DMS53 treated with DMSO at 0.1 percent for 48 hours (cell line): ENCODE data around the gene SLC8B1.

ENCODE experiments used
- DNase-seq: peaks from one replicate; lab custom pipeline; 2025; ENCODE audit not compliant: unreplicated experiment; lab: John Stamatoyannopoulos, UW

SLC8B1 gene

DNA sequence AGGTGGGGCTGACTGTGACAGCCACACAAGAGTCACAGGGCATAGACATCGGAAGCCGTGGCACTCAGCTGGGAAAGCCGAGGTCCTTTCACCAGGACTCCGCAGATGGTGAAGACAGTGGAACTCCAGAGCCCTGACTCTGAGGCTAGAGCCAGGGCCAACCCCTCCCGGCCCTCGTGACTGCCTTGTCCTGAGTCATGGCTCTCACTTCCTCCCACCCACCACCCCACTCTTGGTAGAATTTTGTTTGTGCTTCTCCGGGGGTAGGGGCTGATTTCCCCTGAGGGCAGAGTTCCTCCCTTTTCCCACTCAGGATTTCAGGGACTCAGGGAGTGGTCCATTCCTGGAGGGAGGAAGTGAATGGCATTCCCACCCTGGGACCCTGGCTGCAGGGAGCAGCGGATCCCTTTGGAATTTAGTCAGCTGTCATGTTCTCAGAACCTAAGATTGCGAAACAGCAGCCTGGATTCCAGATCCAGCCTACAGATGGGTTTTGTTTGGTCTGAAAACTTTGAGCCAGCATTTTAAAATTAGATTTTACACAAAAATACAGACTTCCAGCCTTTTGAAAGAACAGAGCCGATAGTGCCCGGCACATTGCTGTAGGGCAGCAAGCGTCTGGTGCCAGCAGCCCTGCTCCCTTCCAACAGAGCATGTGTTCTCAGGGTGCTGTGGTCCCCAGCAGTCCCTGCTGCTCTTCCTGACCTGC, 62.9 kb downstream of the SLC8B1 start:
- DNase-seq = no peak

DNA sequence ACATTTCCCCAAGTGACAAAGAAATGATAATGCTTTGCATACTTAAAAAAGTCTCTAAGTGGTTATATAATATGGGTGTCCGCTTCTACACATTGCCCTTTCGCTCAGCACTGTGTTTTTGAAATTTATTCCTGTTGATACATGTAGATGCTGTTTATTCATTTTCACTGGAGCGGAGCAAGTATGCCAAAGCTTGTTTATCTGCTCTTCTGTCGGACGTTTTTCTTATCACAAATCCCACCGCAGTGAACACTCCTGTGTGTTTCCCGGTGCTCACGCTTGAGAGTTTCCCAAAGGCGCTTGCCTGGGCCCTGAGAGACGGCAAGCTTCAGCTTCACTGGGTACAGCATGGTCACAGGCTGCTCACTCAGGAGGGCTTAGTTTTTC, 63.5 kb downstream of the SLC8B1 start:
- no peak for DNase-seq

- no peak for DNase-seq
These were observed 64.2 kb downstream of the SLC8B1 start for GRCh38 chr12:113270709-113271009.

DNA sequence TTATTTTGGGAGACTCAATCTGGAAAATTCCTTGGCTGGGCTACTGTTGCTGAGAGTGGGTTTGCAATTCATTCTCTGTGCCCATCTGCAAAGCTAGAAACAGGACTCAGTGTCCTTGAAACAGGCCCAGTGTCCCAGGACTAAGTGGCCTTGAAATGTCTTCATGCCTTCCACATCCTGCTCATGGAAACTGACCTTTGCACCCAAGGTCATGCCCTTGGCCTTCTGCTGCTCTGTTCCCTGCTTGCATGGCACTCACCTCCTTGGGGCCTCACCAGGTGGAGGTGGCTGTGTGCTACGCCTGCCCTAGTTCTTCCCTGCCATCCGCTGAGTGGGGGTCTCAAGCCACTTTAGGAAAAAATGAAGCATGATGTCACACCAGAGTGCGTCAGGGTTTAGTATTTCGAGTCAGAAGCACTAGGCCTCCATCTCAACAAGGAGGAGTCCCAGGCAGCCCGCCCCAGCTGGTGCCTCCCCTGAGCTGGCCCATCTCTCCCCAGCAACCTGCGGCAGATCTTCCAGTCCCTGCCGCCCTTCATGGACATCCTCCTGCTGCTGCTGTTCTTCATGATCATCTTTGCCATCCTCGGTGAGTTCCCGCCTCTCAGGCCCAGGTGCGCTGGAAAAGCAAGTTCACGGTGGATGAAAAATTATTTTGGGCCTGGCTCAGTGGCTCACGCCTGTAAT, 65.5 kb downstream of the SLC8B1 start:
- no peak for DNase-seq

DNA sequence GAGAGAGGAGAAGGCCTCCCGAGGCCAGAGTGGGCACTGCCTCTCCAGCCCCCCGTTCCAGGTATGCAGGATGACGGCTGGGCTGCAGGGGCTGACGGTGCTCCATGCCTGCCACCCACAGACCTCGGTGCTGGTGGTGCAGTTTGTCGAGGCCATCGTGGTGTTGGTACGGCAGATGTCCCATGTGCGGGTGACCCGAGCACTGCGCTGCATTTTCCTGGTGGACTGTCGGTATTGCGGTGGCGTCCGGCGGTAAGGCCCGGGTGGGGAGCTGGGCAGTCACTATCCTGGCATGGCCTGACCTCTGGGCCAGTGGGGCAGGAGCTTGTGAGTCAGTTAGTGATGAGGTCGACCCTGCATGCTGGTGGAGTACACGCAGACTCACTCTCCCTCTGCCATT, 66.3 kb downstream of the SLC8B1 start:
- DNase-seq = no peak

GRCh38 chr12:113268136-113268535, 66.8 kb downstream of the SLC8B1 start:
- no peak for DNase-seq

GRCh38 chr12:113267621-113268020, 67.3 kb downstream of the SLC8B1 start:
- no peak for DNase-seq

DNA sequence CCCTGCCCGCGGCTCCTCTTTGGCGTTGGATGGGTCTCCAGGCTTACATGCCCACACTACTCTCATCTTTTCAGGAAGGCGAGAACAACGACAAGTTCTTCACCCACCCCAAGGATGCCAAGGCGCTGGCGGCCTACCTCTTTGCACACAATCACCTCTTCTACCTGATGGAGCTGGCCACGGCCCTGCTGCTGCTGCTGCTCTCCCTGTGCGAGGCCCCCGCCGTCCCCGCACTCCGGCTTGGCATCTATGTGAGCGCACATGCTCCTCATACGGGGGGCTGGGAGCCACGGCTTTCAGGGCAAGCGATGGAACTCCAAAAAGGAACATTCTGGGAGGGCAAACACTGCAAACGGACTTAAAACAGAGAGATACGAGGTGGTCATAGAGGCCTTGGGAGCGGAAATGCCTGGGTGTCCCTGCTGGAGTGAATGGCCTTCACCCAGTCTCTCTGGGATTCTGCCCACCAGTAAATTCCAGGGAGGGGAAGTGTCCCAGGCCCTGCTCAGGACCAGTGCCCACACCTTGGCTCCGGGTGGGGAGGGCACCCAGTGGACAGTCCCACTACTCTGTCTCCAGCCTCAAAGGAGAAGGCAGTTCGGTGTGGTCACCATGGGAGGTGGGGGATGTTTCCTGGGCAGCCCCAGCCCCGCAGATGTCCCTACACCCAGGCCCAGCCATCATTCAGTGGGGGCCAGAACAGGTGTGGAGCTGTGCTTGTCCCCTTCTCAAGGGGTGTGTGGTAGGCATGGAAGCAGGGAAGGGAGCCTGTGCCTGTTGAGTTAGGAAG, 68.6 kb downstream of the SLC8B1 start:
- no peak for DNase-seq

GRCh38 chr12:113263431-113263963, 71.4 kb downstream of the SLC8B1 start:
- DNase-seq = no peak

DNA sequence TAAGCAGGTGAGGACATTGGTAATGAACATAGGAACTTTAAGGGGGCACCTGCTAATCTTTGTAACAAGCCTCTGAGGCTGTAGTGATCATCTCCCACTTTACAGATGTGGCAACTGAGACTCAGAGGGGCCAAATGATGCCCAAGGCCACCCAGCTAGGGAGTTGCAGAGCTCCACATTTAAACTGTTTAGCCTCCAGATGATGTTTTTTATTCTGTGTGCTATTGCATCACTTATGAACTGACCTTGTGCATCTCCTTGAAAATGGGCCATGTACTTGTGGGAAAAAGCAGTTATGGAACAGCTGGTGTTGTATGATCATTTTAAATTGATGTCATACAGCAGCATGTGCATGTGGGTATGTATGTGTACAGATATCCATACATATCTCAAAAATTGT, 72.2 kb downstream of the SLC8B1 start:
- DNase-seq = no peak

- no peak for DNase-seq
These were observed 73.0 kb downstream of the SLC8B1 start for GRCh38 chr12:113261847-113262470.

DNA sequence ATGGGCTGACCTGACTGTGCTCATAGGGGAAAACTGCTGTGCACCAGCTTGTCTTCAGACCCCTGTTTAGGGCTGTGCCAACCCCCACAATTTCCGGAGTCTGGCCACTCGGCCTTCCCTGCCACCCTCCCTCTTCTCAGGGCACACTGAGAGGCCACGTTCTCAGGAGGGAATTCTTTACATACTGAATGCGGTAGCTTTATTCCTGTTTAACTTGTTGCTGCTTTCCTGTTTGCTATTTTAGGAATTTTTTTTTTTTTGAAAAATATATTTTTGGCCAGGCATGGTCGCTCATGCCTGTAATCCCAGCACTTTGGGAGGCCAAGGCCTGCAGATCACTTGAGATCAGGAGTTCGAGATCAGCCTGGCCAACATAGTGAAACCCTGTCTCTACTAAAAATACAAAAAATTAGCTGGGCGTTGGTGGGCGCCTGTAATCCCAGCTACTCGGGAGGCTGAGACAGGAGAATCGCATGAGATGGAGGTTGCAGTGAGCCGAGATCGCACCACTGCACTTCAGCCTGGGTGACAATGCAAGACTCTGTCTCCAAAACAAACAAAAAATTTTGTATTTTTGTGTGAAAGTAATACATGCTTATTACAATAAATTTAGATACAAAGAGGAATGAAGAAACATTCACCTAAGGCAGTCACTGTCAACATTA, 74.1 kb downstream of the SLC8B1 start:
- DNase-seq = no peak

DNA sequence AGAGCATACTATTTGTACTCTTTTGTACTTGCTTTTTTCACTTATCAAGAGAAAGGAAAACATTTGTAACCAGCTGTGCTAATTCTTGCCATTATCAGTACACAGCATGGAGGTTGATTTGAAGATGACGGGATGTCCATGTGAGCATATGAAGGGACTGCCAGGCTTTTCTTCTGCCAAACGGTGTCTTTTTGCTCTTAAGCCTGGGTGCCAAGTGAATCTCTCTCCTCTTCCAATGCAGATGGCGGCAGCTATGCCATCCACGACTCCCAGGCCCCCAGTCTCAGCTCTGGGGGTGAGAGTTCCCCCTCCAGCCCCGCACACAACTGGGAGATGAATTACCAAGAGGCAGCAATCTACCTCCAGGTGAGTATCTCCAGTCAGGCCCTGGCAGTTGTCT, 74.8 kb downstream of the SLC8B1 start:
- DNase-seq = no peak

GRCh38 chr12:113257564-113257963, 77.3 kb downstream of the SLC8B1 start:
- DNase-seq = no peak

DNA sequence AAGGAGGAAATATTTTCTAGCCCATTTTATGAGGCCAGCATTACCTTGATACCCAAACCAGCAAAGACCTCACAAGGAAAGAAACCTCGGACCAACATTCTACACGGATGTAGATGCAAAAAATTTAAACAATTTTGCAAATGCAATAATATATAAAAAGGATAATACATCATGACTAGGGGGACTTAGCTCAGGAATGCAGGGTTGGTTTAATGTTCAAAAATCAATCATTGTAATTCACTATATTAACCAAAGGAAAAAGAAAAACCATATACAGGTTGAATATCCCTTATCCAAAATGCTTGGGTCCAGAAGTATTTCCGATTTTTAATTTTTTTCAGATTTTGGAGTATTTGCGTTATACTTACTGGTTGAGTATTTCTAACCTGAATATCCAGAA, 80.6 kb downstream of the SLC8B1 start:
- no peak for DNase-seq

- DNase-seq = no peak
These were observed 81.2 kb downstream of the SLC8B1 start for GRCh38 chr12:113253532-113254285.

DNA sequence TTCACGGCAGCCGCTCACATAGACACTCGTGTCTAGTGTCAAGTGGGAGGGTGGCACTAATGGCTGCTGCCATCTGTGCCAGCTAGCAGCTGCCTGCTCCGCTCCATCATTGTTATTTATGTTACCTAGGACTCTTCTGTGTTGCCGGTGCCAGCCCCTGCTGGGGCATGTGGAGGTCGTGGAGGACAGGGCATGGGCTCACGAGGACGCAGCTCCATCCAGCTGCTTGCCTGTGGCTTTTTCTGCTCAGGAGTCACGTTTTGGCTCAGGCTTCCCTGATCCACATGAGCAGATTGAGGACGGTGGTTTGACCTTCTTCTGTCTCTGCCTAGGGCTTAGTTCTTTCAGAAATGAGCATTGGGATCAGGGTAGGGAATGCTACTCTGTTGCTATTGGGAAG, 82.4 kb downstream of the SLC8B1 start:
- DNase-seq = no peak

DNA sequence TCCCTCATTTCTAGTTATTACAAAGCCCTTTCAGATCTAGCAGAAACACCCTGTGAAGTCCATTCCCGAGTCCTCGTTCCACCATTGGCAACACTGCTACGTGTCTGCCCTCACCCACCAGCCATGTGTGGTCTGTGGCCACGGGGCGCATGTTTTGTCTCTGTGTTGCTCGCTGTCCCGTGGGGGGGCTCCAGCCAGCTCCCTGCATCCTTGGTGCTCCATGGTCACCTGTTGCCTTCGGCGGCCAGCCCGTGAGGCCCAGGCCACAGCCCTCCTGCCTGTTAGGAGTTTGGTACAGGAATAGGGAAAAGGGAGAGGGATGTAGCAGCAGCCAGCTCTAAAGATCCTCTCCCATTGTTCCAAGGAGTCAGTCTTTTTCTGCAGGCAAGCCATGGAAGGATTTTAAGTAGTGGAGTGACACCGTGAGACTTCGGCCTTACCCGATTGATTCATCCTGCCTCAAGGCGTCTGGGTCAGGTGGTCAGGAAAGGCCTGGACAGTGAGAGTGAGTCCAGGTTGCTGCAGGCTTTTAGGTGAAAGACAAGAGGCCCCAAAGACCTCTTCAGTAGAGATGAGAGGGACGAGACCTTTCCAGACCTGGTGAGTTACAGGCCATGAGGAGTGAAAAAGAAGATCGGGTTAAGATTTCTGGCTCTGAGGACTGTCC, 83.4 kb downstream of the SLC8B1 start:
- no peak for DNase-seq

DNA sequence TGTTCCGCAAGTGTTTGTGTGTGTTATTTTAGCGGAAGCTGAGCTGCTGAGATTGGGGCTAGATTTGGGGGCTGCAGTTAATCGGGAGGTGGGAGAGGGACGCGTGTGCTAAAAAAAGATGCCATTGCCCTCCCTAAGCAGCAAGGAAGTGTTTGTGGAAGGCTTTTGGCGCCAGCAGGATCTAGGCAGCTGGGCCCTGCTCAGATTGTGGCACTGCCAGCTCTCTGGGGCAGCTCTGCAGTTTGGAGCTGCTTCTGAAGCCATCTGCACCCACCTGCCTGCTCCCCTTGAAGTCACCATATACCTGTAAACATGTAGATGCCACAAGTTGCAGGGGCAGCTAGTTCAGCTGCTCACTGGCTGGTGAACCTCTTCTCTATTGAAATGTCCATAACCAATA, 84.9 kb downstream of the SLC8B1 start:
- DNase-seq = no peak

GRCh38 chr12:113249546-113249945, 85.4 kb downstream of the SLC8B1 start:
- no peak for DNase-seq
